MCF 10A (cell line): ENCODE data around the gene IL11RA. TPM values are rescaled to one million over a fixed set of nuclear protein-coding genes. Genes with fewer than 3 reads are reported as not detected.

ENCODE experiments used
- BruUV-seq: library from RNA; stranded (reverse); fragments of 400-500 nt; replicated peaks from 2 replicates; lab custom pipeline; 2021; lab: Mats Ljungman, UMichigan
- CTCF ChIA-PET: fragments of 300-600 bp; sonication (Branson Sonifier 250); formaldehyde crosslinking; extraction: SDS; loops from one replicate; lab custom pipeline; 2021; ENCODE audit warnings: antibody characterized with exemption, inconsistent platforms; lab: Yijun Ruan, JAX
- POLR2A ChIA-PET: fragments of 300-600, 350-650 bp; sonication (Branson Sonifier 250); formaldehyde crosslinking; extraction: SDS; loops from one replicate; lab custom pipeline; 2020; ENCODE audit warnings: antibody characterized with exemption, inconsistent platforms; lab: Yijun Ruan, JAX
- DNase-seq: peaks from one replicate; pipeline ENCODE4 v3.0.0-alpha.2; 2018; ENCODE audit not compliant: unreplicated experiment
- H3K27ac Mint-ChIP-seq: one replicate; pipeline ENCODE4 v1.8.0; 2022; ENCODE audit warnings: mild to moderate bottlenecking, low read depth, mixed read lengths; ENCODE audit not compliant: unreplicated experiment
- H3K27me3 Mint-ChIP-seq: one replicate; pipeline ENCODE4 v1.8.0; 2022; ENCODE audit warnings: mixed read lengths; ENCODE audit not compliant: insufficient read depth, unreplicated experiment
- H3K36me3 Mint-ChIP-seq: one replicate; pipeline ENCODE4 v1.8.0; 2022; ENCODE audit warnings: mild to moderate bottlenecking, moderate library complexity, mixed read lengths; ENCODE audit not compliant: insufficient read depth, unreplicated experiment
- H3K4me1 Mint-ChIP-seq: one replicate; pipeline ENCODE4 v1.8.0; 2022; ENCODE audit warnings: mixed read lengths; ENCODE audit not compliant: insufficient read depth, unreplicated experiment
- H3K4me3 Mint-ChIP-seq: one replicate; pipeline ENCODE4 v1.8.0; 2022; ENCODE audit warnings: mild to moderate bottlenecking, moderate library complexity, mixed read lengths; ENCODE audit not compliant: unreplicated experiment
- H3K9me3 Mint-ChIP-seq: one replicate; pipeline ENCODE4 v1.8.0; 2022; ENCODE audit warnings: mixed read lengths; ENCODE audit not compliant: unreplicated experiment
- CTCF ChIP-seq: fragments of 200-600 bp; IDR thresholded peaks from one replicate; pipeline ENCODE4 v1.8.0; 2022; ENCODE audit warnings: antibody characterized with exemption, mild to moderate bottlenecking; ENCODE audit not compliant: unreplicated experiment
- intact Hi-C: fragments of 100-400 bp; cut with micrococcal nuclease; formaldehyde crosslinking; loops from 2 replicates; pipeline ENCODE4 v1.14.1; 2022
- total RNA-seq: library from RNA; stranded (reverse); gene quantifications from 2 replicates; pipeline ENCODE4 v1.2.3, GENCODE V29; 2022

IL11RA gene
- total RNA-seq, 1 experiment from 2014 or later: 4.0 TPM

DNA sequence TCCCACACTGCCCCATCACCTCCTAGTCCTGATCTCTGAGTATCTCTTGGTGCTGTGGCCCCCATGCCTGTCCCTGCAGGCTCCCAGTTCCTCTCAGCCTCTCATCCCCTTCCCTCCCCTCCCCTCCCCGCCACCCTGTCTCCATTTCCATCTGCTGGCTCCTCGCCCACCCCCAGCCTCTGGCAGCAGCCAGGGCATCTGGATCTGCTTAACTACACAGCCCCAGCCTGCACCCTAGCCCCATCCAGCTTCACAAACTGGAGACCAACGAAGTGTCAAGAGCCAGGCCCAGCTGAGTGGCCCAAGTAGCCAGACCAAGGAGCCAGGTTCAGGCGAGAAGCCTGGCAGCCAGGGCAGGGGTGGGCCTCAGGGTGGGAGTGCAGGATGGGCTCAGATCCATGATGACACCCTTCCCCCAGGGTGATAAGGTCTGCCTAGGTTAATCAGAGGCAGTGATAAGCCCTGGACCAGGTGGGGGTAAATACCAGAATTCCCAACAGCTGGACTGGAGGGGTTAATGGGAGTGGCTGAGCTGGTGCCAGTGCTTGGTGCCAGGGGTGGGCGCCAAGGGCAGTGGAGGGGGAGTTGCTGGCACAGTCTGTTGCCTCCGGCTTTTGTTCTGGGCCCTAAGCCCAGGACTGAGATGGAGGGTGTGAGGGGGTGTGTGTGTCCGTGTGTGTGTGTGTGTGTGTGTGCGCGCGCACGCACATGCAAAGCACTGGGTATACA is 2.5 kb downstream of the IL11RA start:
- intact Hi-C loops: no loop called here
- Mint-ChIP-seq H3K4me1 (peaks cover 25% of the 10 kb centered on the region), H3K27me3 (no peaks in the 10 kb centered on the region), H3K4me3 (no peak overlapping the region), H3K36me3 (peaks cover 7% of the 10 kb centered on the region), H3K27ac (no peak overlapping the region), H3K9me3 (no peaks in the 10 kb centered on the region)
- CTCF ChIA-PET: interaction anchor here (0.6 kb wide), 1 partner anchor 152 kb away, joined by 3 read pairs; no protein-coding TSS in a partner anchor
- POLR2A ChIA-PET: no interaction called here
- DNase-seq: no peak
- TF ChIP-seq CTCF: no peak
- no TSS peak for BruUV-seq

- peaks cover 25% of the 10 kb centered on the region for H3K4me1 Mint-ChIP-seq
- no peak overlapping the region for H3K27ac Mint-ChIP-seq
- no peaks in the 10 kb centered on the region for H3K9me3 Mint-ChIP-seq
- no peak for TF ChIP-seq CTCF
- no peak overlapping the region for H3K4me3 Mint-ChIP-seq
- BruUV-seq: no TSS peak
- no peaks in the 10 kb centered on the region for H3K27me3 Mint-ChIP-seq
- intact Hi-C loops: no loop called here
- H3K36me3 Mint-ChIP-seq: no peaks in the 10 kb centered on the region
- CTCF ChIA-PET: no interaction called here
- DNase-seq: no peak
- POLR2A ChIA-PET: no interaction called here
These were observed 3.4 kb downstream of the IL11RA start for GRCh38 chr9:34655394-34655793.

GRCh38 chr9:34656992-34657391 is 5.0 kb downstream of the IL11RA start:
- Mint-ChIP-seq H3K27me3 (no peaks in the 10 kb centered on the region), H3K27ac (no peak overlapping the region), H3K36me3 (no peaks in the 10 kb centered on the region), H3K4me1 (peaks cover 14% of the 10 kb centered on the region), H3K9me3 (no peaks in the 10 kb centered on the region), H3K4me3 (no peak overlapping the region)
- no TSS peak for BruUV-seq
- intact Hi-C loops: no loop called here
- no peak for DNase-seq
- no peak for TF ChIP-seq CTCF
- ChIA-PET POLR2A (interaction anchor here (0.6 to 2.2 kb wide), 2 partner anchors 7 to 10 kb away, joined by 3 to 7 read pairs; partner anchors contain the start of gene GALT), CTCF (interaction anchor here (0.6 kb wide), 1 partner anchor 11 kb away, joined by 4 read pairs; the partner anchor contains the start of gene GALT)

- Mint-ChIP-seq H3K9me3 (no peaks in the 10 kb centered on the region), H3K36me3 (no peaks in the 10 kb centered on the region), H3K4me3 (no peak overlapping the region), H3K27me3 (no peaks in the 10 kb centered on the region), H3K27ac (no peak overlapping the region), H3K4me1 (peaks cover 8% of the 10 kb centered on the region)
- DNase-seq: no peak
- POLR2A ChIA-PET: interaction anchor here (0.7 to 1.0 kb wide), 3 partner anchors 20 to 207 kb away, joined by 3 read pairs; a partner anchor contains a TSS
- intact Hi-C loops: no loop called here
- no TSS peak for BruUV-seq
- CTCF ChIA-PET: no interaction called here
- TF ChIP-seq CTCF: no peak
These were observed 6.5 kb downstream of the IL11RA start for GRCh38 chr9:34658461-34658860.
